ENCODE results near the gene KATNAL2.
A peak's percentile ranks its signal among the peaks of the same experiment; 100 is the strongest.

KATNAL2 gene

GRCh38 chr18:47120428-47120827 lies 203.0 kb downstream of the KATNAL2 start:
- no peak for DNase-seq

DNA sequence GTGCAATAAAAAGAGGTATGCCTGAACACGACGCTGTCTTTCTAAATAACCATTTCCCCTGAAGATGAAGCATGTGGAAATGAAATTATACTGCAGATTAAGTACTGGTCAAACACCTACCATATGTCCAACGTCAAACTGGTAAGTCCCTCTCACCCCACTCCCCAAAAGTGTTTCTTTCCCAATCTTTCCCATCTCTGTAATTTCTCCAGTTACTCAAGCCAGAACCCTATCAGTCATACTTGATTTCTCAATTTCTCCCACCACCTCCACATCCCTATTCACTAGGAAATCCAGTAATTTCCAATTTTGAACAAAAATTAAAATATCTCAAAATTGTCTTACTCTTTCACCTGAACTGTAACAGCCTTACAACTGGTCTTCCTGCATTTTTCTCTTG lies 203.7 kb downstream of the KATNAL2 start:
- no peak for DNase-seq

DNA sequence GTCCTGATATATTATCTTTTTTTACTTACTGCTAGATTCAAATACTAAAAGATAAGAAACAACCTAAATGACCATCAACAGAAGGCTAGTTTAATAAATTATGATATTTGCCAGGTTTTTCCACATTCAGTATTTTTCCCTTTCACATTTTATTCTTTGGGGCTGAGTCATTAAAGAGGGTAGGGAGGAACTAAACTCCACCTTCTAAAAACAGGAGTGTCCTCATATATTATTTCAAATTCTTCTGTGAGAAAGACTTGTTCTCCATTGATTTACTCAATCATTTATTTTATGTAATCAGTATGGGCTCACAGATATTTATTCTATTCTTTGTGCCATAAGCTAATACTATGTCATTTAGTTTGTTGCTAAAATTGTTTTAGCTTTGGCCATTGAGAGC lies 223.9 kb downstream of the KATNAL2 start:
- no peak for DNase-seq

GRCh38 chr18:47143153-47143552 lies 225.8 kb downstream of the KATNAL2 start:
- DNase-seq, result no peak

- no peak for DNase-seq
These were observed 226.6 kb downstream of the KATNAL2 start for GRCh38 chr18:47143899-47144485.

DNA sequence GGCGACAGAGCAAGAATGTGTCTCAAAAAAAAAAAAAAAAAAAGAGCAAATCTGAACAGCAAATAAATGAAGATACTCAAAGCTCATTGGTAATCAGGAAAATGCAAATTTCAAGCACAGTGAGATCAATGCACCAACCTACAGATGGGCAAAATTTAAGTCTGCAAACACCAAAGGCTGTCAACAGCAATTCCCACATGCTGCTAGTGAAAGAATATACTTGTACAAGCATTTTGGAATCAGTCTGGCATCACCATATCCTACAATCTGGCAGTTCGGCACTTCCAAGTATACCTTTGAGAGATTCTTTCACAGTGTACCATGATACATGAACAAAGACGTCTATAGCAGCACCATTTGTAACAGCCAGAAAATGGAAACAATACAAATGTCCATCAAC lies 228.8 kb downstream of the KATNAL2 start:
- DNase-seq, result no peak

DNA sequence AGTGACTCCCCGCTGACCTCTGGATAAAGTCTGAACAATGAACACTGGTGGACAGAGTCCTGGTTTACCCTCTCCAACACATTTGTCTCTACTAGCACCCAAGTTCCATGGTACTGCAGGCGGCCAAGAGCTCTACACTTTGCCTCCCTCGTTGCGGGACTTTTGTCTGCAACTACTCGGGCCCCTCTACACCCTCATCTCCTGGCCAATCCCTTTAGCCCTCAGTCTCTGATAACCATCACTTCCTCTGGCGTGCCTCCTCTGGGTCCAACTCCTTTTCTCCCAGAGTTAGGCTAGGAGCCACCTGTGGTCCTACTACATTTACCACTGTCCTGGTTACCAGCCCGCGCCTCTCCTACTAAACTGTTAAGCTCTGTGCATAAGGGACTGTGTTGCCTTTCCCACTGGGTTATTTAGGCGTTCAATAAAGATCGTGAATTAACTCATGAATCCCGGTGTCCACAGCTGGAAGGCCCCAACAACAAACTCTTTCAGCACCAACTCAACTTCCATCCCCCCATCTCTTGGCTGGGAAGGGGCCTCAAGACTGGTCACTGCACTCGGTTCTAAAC lies 232.1 kb downstream of the KATNAL2 start:
- no peak for DNase-seq

GRCh38 chr18:47150029-47150823 lies 232.8 kb downstream of the KATNAL2 start, which contains the start of gene HDHD2:
Gene HDHD2 (minus strand): TSS chr18:47150500. CDS start chr18:47136439, 14,061 bp downstream.
- DNase-seq, result peak; percentile 61

DNA sequence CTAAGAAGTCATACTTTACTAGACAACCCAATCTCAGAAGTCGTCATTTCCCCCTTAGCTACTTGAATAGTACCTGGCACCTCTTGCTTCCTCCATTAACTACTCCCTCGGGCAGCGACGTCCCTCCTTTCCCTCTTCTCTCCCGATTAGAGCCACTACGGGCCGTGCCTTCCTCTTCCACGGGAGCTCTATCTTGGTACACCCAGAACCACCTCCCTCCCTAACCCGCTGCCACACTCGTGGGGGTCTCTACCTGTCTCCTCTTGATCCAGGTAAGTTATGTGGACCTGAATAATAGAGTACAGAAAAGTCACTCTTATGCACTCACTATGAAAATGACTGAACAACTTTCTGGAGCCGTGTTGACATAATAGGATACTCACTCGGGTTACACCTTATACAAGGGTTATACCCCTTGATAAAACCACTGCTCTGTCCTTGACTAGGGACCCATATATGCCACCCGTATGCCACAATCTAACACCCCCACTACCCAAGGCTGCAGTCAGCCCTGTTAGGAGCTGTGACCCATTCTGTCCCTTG lies 233.5 kb downstream of the KATNAL2 start:
- DNase-seq, result no peak

- no peak for DNase-seq
These were observed 234.0 kb downstream of the KATNAL2 start for GRCh38 chr18:47151439-47151838.

Data from NCI-H748 treated with DMSO at 0.1 percent for 48 hours (cell line).